Measurements from ENCODE around the gene KEAP1. TPM values are rescaled to one million over a fixed set of nuclear protein-coding genes. Genes with fewer than 3 reads are reported as not detected.

KEAP1 gene
- total and polyA plus RNA-seq, 9 of the 15 experiments (the other 6 are each of a cell fraction or from before 2014, with no cell fraction given) = 2.1 to 95.6 (median 64.3) TPM

- no TSS peak for BruUV-seq (replicated peaks)
- ATAC-seq = no peak
- intact Hi-C loops (cut with micrococcal nuclease) = no loop called here
- TF ChIP-seq TFAM (CRISPR knock-in tag; conservative IDR thresholded peaks at IDR 0.05) (no peak), FUS (optimal IDR thresholded peaks at IDR 0.05; ENCODE audit: low read depth, low read length) (no peak), NFYB (IDR thresholded peaks at IDR 0.05; ENCODE audit: extremely low read depth, insufficient read length) (no peak), SMARCA4 (IDR thresholded peaks at IDR 0.05) (no peak), USF2 (CRISPR knock-in tag; IDR thresholded peaks at IDR 0.05) (no peak), ID3 (CRISPR knock-in tag; IDR thresholded peaks at IDR 0.05) (no peak), ID3 (tag; IDR thresholded peaks at IDR 0.05) (no peak), CCAR2 (IDR thresholded peaks at IDR 0.05; ENCODE audit: low read depth, low read length) (no peak)
Measured at GRCh38 chr19:10514211-10515145, 11.3 kb upstream of the KEAP1 start.

More at GRCh38 chr19:10514211-10515145, 11.3 kb upstream of the KEAP1 start:
- no peak for FAIRE-seq
- no peak for DNase-seq (ENCODE audit: extremely low read depth in 1 of 4, low spot score in 3 of 4)
- H2AFZ ChIP-seq (ENCODE audit: low read depth, low read length) = no peak overlapping the region
- POLR2A ChIA-PET = no interaction called here
- H3K27ac ChIP-seq (ENCODE audit: extremely low read depth, low read depth, low read length) = no peak overlapping the region
- WGBS (ENCODE audit: insufficient coverage, low coverage, missing lambda C conversion rate) = 80% methylated on average over 56 of the region's 107 CpGs
- in situ Hi-C loops (cut with MboI) = no loop called here
- H4K20me1 ChIP-seq (replicated peaks; ENCODE audit: control insufficient read depth, insufficient read depth, low read length) = no peaks in the 10 kb centered on the region
- H3K79me2 ChIP-seq (ENCODE audit: control insufficient read depth, insufficient read depth, low read length) = no peaks in the 10 kb centered on the region
- no peaks in the 10 kb centered on the region for H3K9me1 ChIP-seq (ENCODE audit: control insufficient read depth, insufficient read depth, low read length)
- H3K9me3 ChIP-seq (replicated peaks; ENCODE audit: control insufficient read depth, insufficient read depth, low read depth, low read length) = no peaks in the 10 kb centered on the region
- no peak overlapping the region for H3K4me3 ChIP-seq
- no peak overlapping the region for H3K4me2 ChIP-seq (ENCODE audit: insufficient read depth, low read length)
- peaks cover 19 to 62% of the 10 kb centered on the region in 2 experiments; a peak in 4 of 5 replicates for H3K4me1 ChIP-seq (replicated peaks in 1 of 2; ENCODE audit: control insufficient read depth in 2 of 2, insufficient read depth in 2 of 2, low read length in 2 of 2)
- no peak overlapping the region; a peak in 1 of 4 replicates for H3K9ac ChIP-seq (ENCODE audit: insufficient read depth in 1 of 2, low read depth in 2 of 2, low read length in 2 of 2)
- CTCF ChIA-PET (ENCODE audit: low intra/inter-chr PET ratio) = interaction anchor here (0.5 to 0.6 kb wide), 2 partner anchors 17 to 45 kb away, joined by 3 to 5 read pairs; no protein-coding TSS in a partner anchor
- H3K36me3 ChIP-seq (ENCODE audit: control insufficient read depth, insufficient read depth, low read length) = no peaks in the 10 kb centered on the region
- peaks cover 0 to 15% of the 10 kb centered on the region in 2 experiments; a peak in 4 of 5 replicates for H3K27me3 ChIP-seq (ENCODE audit: control insufficient read depth in 2 of 2, insufficient read depth in 2 of 2, low read length in 2 of 2)

All from K562 (cell line).